Measurements from ENCODE around the gene PKDCC. TPM values are rescaled to one million over a fixed set of nuclear protein-coding genes. Genes with fewer than 3 reads are reported as not detected.
A peak's percentile ranks its signal among the peaks of the same experiment; 100 is the strongest.

The PKDCC gene
- total and polyA plus RNA-seq, 2 of the 13 experiments (the other 11 are each of a cell fraction or from before 2014, with no cell fraction given): 52.6 to 58.8 TPM

- 0 out of 2 replicates have a peak, but pooled peaks have one; percentile 31 for TF ChIP-seq ZBTB46 (CRISPR knock-in tag; IDR thresholded peaks at IDR 0.05; ENCODE audit: borderline replicate concordance)
- 0 out of 2 replicates have a peak, but pooled peaks have one; percentile 46 for TF ChIP-seq MEF2D (CRISPR knock-in tag; IDR thresholded peaks at IDR 0.05)
- TF ChIP-seq ETV6 (CRISPR knock-in tag; conservative IDR thresholded peaks at IDR 0.05): no peak
- no peak for TF ChIP-seq ZNF652 (CRISPR knock-in tag; IDR thresholded peaks at IDR 0.05; ENCODE audit: borderline replicate concordance, low read depth)
- TF ChIP-seq ISL2 (CRISPR knock-in tag; IDR thresholded peaks at IDR 0.05): peak; percentile 51
- 0 out of 2 replicates have a peak, but pooled peaks have one; percentile 41 for TF ChIP-seq ZNF572 (CRISPR knock-in tag; IDR thresholded peaks at IDR 0.05)
- peak; percentile 37; the same call in 1 of the 2 replicates for TF ChIP-seq ZNF580 (CRISPR knock-in tag; IDR thresholded peaks at IDR 0.05; ENCODE audit: borderline replicate concordance, low read depth)
- 0 out of 2 replicates have a peak, but pooled peaks have one; percentile 25 for TF ChIP-seq PATZ1 (CRISPR knock-in tag; IDR thresholded peaks at IDR 0.05)
- TF ChIP-seq ZNF75D (CRISPR knock-in tag; IDR thresholded peaks at IDR 0.05; ENCODE audit: borderline replicate concordance): no peak
- no peak for TF ChIP-seq POGK (CRISPR knock-in tag; conservative IDR thresholded peaks at IDR 0.05)
- peak; percentile 48; the same call in 1 of the 2 replicates for TF ChIP-seq MED1 (CRISPR knock-in tag; IDR thresholded peaks at IDR 0.05)
- peak; percentile 40; the same call in 1 of the 2 replicates for TF ChIP-seq TFAP4 (IDR thresholded peaks at IDR 0.05; ENCODE audit: borderline replicate concordance, low read depth)
- TF ChIP-seq MXD3 (CRISPR knock-in tag; IDR thresholded peaks at IDR 0.05): 0 out of 2 replicates have a peak, but pooled peaks have one; percentile 56
- no peak for TF ChIP-seq ZNF83 (CRISPR knock-in tag; IDR thresholded peaks at IDR 0.05; ENCODE audit: borderline replicate concordance)
- TF ChIP-seq DMAP1 (CRISPR knock-in tag; IDR thresholded peaks at IDR 0.05): no peak
- 0 out of 2 replicates have a peak, but pooled peaks have one; percentile 31 for TF ChIP-seq MAZ (IDR thresholded peaks at IDR 0.05; ENCODE audit: borderline replicate concordance, low read depth, low read length)
- no peak for TF ChIP-seq MAZ (CRISPR knock-in tag; IDR thresholded peaks at IDR 0.05; ENCODE audit: low read depth)
- peak; percentile 36 for TF ChIP-seq ZFP36 (IDR thresholded peaks at IDR 0.05; ENCODE audit: borderline replicate concordance, low read depth, low read length, partially characterized antibody)
- TF ChIP-seq SOX5 (CRISPR knock-in tag; IDR thresholded peaks at IDR 0.05; ENCODE audit: borderline replicate concordance): peak; percentile 37; the same call in 1 of the 2 replicates
- TF ChIP-seq SOX6 (IDR thresholded peaks at IDR 0.05): no peak
- TF ChIP-seq SOX6 (CRISPR knock-in tag; IDR thresholded peaks at IDR 0.05): peak; percentile 48
- TF ChIP-seq RXRB (CRISPR knock-in tag; IDR thresholded peaks at IDR 0.05; ENCODE audit: borderline replicate concordance): peak; percentile 24; the same call in 1 of the 2 replicates
- 0 out of 2 replicates have a peak, but pooled peaks have one; percentile 21 for TF ChIP-seq TSC22D2 (CRISPR knock-in tag; IDR thresholded peaks at IDR 0.05; ENCODE audit: borderline replicate concordance)
Measured at GRCh38 chr2:42086500-42086953, 38.7 kb downstream of the PKDCC start (continued).

Data from HepG2 (cell line).